A549 (cell line): ENCODE measurements around the gene ATP2A2.

Source experiments
- GATA3 ChIP-seq: IDR thresholded peaks from 2 replicates; pipeline ENCODE4 v1.6.1; 2012; ENCODE audit warnings: borderline replicate concordance
- JUNB ChIP-seq: fragments of >200 bp; sonication (Bioruptor Twin); formaldehyde crosslinking; IDR thresholded peaks from 2 replicates; pipeline ENCODE4 v1.6.1; 2016
- POLR2A ChIP-seq: IDR thresholded peaks from 2 replicates; pipeline ENCODE4 v1.6.1; 2012; ENCODE audit warnings: mild to moderate bottlenecking, low read length
- RFX5 ChIP-seq: fragments of 450-650 bp; IDR thresholded peaks from 2 replicates; pipeline ENCODE4 v1.7.1; 2014; ENCODE audit warnings: antibody characterized with exemption, mild to moderate bottlenecking, moderate library complexity
- TF ChIP-seq, protein P1 (sequence below): fragments of >200 bp; sonication (Bioruptor Twin); formaldehyde crosslinking; IDR thresholded peaks from 3 replicates; pipeline ENCODE4 v1.5.1; 2016

DNA sequence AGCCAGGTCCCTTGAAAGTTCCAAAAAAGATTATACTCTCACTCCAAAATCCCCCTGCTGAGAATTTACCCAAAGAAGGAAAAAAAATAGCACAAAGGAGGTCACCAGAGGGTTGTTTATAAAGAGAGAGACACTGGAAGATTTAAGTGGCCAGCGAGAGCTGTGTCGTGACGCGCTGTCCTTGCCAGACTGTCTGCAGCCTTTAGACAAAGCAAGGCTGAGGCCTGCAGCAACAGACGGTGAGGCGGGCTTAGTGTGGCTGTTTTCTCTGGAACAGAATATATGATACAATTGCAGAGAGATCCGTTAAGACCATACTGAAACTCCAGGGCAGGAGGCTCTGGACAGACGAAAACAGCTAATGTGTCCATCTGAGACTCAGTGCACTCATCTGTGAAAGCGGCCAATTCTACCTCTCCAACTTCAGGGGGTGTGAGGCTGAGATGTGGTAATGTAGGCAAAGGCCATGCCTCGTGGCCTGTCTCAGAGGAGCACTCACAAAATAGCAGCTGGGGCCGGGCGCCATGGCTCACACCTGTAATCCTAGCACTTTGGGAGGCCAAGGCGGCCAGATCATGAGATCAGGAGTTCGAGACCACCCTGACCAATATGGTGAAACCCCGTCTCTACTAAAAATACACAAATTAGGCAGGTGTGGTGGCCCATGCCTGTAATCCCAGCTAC lies 86.3 kb downstream of the ATP2A2 start:
- no peak for TF ChIP-seq POLR2A
- TF ChIP-seq JUNB = no peak
- TF ChIP-seq, protein P1, sequence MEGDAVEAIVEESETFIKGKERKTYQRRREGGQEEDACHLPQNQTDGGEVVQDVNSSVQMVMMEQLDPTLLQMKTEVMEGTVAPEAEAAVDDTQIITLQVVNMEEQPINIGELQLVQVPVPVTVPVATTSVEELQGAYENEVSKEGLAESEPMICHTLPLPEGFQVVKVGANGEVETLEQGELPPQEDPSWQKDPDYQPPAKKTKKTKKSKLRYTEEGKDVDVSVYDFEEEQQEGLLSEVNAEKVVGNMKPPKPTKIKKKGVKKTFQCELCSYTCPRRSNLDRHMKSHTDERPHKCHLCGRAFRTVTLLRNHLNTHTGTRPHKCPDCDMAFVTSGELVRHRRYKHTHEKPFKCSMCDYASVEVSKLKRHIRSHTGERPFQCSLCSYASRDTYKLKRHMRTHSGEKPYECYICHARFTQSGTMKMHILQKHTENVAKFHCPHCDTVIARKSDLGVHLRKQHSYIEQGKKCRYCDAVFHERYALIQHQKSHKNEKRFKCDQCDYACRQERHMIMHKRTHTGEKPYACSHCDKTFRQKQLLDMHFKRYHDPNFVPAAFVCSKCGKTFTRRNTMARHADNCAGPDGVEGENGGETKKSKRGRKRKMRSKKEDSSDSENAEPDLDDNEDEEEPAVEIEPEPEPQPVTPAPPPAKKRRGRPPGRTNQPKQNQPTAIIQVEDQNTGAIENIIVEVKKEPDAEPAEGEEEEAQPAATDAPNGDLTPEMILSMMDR = no peak
- TF ChIP-seq GATA3 = no peak
- TF ChIP-seq RFX5 = no peak
